Cardiac septum (tissue), 1 donor: ENCODE measurements around the gene ANKRD63. TPM values are rescaled to one million over a fixed set of nuclear protein-coding genes. Genes with fewer than 3 reads are reported as not detected.

Experiments
- DNase-seq: peaks from one replicate; pipeline ENCODE4 v3.0.0-alpha.2; 2020; ENCODE audit warnings: low spot score
- intact Hi-C: fragments of 100-400 bp; cut with DNase I; formaldehyde crosslinking; loops from one replicate; pipeline ENCODE4 v1.14.0; 2022
- total RNA-seq: library from RNA; stranded (reverse); fragmentation: NEBNext Ultra II Directional; extraction: Animal tissue kit (Norgen Biotek cat#: 25700); gene quantifications from one replicate; pipeline ENCODE4 v1.2.1, GENCODE V29; 2021
- donor health status: DM: no; HTN: no; CAD: no.

Gene ANKRD63
- total RNA-seq, 1 donor from 2014 or later: not detected

DNA sequence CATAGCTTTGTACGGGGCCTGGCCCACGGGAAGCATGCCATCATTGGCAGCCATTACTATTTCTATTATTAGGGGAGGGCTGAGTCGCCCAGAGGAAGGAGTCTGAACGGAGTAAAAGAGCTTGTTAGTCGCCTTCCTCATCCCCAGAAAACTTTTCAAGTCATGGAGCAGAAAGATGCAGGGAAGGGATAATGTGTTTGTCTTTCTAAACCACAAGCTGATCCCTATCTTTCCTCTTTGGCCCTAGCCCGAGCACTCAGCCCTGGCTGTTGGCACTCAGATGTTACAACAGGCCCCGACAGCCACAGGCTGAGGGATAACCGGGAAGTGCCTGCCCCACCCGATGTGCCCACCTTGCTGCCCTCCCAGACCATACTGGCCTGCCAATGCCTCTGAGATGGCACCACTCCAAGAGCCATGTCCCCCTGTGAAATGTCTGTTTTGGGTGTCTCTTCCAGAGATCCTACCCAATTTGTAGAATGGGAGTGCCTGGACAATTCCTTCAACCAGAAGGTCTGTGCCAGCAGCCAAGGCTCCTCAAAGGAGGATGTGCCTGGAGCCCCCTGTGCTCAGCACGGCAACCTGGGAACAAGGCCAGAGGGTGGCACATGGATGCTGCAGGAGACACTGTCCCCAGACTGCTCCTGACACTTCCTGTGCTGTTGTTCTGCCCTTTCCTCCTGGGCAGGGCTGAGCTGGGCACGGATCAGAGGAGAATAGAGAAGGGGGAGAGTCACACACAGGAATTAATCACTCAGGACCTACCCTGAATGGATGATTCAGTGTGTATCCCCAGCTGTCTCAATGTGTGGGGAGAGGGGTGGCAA, 33.2 kb downstream of the ANKRD63 start:
- DNase-seq: peak; percentile 62
- intact Hi-C loops: no loop called here

DNA sequence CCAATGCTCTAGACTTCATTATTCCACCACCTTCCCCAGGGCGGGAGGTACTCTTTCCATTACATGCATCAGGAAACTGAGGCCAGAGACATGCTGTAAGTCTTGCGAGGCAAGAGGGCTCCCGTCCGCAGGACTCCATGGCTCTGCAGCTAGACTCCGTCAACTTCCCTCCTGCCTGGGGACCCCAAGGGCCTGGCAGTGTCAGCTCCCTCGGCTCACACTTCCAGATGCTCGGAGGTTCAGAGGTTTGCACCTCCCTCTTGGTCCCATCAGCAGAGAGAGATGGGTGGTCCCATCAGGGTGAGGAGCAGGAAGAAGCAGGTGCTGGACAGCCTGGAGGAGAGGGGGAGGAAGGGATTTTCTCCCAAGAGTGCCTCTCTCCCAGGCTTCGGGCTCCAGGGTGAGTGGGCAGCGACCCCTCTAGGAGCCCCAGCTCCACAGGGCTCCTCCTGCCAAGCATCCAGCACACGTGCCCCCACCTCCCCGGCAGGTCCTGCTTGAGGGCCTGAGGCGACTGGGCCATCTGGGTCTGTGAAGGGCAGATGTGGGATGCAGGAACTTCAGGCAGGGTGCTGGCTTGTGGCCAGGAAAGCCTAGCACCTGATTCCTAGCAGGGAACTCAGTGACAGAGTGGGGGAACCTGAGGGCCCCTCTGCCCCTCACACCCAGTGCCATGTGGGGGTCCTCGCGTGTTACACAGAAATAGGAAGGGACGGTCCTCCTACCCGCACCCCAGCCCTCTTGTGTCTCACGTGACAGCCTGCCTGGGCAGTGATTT, 34.7 kb downstream of the ANKRD63 start:
- intact Hi-C loops: no loop called here
- DNase-seq: peak; percentile 33

DNA sequence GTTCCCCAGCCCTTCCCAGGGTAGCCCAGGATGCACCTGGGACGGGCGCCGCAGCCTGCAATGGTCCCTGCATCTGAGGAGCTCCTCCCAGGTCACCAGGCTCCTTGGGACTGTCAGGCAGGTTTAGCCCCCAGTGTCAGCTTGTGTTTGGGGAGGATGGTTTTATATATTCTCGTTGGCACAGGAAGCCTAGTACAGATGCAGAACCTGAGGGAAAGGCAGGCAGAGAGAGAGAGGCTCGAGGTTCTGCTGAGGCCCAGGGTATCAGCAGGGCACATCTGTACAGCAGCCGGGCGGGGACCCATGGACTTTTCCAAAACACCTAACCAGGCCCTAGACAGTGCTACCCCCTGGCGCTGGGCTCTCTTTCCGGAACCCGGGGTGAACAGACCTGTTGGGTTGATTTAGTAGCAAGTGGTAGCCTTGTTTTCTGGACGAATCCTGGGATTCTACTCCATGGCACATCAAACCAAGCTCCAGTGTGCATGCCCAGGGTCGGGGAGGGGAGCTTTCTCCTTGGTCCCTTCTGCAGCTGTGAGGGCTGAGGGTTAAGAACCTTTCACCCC, 35.4 kb downstream of the ANKRD63 start:
- peak; percentile 70 for DNase-seq
- intact Hi-C loops: no loop called here

DNA sequence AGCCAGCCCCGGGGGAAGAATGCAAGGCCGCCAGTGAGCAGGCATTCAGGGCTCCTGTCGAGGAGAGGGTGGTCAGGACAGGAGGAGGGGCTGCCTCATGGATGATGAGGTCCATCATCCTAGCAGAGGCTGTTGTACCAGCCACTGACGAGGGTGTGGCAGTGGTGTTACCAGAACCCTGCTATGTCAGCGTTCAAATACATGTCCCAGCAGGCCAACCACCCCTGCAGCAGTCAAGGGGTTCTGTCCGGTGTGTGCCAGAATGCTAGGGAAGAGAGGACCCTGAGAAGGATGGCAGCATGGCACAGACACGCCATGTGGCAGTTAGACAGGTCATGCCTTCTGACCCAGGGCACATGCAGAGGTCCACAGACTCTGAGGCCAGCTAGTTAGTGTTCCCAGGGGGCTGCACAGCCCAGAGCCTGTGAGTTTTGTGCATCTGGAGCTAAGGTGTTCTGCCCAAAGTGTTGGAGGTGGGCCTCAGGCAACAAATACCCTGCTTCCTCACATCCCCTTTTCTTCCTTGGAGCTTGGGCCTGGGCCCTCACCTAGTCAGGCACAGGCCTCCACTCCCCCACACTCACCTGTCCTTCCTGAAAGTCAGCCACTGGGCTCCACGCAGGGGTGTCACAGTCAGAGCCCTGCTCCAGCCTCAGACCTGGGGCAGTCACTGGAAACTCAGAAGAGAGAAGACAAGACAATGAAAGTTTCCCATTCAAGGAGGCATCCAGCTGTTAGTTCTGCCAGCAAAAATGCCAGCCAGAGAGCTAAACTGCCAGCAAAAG, 36.2 kb downstream of the ANKRD63 start:
- intact Hi-C loops: no loop called here
- peak; percentile 66 for DNase-seq

DNA sequence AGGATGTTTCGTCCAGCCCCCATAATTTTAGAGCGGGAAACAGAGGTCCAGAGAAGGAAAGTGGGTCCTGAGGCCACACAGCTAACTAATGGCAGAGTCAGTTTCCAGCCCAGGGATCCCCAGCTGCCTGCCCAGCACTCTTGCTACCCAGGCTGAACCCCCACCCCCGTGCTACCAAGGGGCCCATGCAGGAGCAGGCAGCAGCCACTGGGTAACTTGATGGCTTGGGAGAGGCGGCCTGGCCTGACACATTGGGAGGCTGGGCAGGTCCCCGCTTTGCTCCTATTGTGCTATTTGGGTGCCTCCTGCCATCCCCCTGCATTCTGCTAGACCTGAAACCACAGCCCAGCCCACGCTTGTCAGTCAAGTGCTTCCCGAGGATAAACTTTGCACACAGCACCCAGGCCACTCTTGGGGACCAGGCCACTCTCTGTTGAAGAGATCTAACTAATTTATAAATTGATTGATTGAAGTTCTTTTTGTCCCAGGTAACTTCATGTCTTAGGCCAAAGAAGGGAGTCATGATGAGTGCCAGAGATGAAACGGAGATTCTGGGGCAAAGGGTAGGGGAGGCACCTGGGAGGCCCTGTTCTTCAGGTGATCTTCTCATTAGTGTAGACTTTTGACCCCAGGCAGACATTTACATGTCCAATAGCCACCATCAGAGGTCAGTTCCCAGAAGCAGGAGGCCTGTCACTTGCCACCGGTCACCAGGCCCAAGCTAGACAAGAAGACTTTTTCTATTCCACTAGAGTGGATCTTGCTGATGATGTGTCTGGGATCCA, 37.0 kb downstream of the ANKRD63 start:
- intact Hi-C loops: no loop called here
- peak; percentile 62 for DNase-seq

DNA sequence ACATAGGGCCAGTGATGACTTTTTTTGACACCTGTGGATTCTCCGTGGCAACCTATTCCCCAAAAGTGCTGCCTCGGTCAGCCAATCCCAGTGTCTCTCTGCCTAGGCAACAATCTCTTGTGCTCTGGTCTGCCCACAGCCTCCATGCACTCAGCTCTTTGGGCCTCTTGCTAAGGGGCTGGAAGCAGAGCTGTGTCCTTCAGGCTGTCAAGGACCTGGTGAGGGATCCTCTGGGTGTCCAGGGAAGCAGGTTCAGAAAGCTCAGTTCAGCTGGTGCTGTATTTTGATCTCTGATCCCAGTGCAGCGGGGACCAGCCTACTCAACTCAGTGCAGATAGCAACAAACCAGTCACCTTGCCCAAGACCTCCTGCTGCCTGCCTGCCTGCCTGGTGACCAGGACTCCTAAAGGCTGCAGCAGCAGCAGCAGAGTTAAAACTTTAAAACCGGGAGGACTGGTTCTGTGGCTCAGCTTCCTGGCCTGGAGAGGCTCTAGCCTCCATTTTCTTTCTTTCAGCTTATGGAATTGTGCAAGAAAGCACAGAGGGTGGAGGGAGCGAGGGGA, 37.8 kb downstream of the ANKRD63 start:
- intact Hi-C loops: no loop called here
- peak; percentile 51 for DNase-seq

DNA sequence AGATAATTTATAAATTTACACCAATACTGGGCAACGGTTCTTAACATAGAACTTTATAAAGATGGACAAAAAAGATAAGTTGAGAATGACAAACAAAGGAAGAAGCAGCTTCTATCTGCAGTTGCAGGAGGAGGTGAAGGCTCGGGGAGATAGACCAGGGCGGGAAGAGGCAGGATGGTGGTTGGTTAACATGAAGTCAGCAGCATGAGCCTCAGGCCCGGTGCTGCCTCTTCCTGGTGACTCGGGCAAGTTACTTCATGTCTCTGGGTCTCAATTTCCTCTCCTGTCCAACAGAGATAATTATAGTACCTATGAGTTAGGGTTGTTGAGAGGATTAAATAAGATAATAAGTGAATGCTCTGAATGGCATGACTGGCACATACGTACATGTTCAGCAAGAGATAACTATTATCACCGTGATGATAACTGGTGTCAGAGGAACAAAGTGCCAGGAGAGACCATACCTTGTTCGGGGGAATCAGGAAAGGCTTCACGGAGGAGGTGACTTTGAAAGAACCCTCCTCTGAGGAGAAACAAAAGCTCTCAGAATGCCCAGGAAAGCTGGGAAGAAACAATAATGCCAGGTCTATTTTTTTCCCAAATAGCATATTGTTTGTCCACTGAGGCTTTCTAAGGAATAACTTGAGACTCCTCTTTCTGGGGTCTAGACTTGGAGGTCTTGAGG, 39.6 kb downstream of the ANKRD63 start:
- DNase-seq: no peak
- intact Hi-C loops: no loop called here

DNA sequence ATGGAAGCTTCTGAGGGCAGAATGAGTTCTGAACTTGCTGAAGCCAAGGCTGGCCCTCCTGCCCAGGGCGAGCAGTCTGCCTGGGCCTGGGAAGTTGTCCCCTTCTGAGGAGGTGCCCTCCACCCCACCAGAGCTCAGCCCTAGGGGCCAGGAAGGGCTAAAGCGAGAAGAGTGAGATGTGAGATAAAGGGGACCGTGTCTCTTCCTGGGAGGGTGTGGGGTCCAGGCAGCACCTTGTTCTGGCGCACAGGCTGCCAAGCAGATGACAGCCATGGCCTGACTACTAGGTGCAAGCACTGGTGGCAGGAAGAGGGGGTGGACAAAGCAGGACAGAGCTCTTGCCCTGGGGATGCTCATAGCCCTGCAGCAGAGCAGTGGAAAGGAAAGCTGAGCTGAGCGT, 40.3 kb downstream of the ANKRD63 start:
- intact Hi-C loops: no loop called here
- no peak for DNase-seq

DNA sequence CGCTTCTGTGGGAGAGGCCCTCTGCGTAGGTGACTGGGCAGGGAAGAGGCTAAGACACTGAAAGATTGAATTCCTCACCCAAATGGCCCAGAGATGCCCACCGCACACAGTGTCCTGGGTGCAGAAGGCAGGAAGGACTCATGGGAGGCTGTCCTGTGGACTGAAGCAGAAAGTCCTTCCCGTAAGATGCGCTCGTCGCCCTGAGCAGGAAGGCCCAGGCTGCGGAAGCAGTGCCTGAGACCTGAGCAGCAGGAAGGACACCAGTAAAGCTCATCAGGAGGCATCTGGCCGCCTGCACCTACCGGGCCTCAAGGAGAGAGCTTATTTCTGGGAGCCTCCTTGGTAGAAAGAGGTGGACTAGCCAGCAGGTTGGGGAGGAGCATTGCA, 40.7 kb downstream of the ANKRD63 start:
- intact Hi-C loops: no loop called here

DNA sequence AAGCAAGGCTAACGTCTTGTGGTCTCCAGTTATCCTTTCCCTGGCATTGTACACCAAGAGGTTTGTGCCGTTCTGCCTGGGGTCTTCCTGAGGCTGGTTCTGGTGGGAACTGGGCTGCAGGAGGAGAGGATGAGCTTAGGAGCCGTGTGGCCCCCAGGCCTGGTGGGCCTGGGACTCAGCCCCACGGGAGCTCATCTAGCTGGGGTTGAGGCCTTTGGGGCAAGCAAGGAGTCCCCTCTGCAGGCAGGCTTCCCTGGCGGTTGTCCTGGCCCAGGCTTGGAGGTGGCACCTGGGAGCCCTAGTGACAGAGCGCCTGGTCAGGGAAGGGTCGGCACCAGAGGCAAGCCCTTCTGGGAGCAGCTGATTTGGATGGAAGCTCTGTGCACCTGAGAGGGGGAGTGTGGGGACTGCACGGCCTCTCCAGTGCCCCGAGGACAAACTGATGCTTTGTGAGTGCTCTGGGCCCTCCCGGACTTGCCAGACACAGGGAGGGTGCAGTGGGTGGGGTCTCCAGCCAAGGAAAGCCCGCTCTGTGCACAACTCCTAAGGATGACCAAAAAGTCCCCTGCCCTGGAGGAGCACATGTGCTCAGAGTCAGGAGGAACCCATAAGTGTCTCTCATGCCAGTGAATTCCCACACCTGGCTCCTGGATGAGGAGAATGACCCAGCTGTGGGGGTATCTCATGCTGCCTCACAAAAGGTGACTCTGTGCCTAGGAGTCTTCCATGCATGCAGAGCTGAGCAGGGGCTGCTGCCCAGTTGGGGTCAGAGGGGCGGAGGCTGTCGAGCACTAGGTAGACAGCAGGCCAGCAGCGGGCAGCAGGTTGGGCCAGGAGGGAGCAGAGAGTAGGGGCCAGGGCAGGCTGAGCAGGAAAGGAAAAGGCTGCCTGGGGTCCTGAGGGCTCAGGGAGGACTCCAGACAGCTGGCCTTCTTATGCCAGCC, 41.3 kb downstream of the ANKRD63 start:
- no peak for DNase-seq
- intact Hi-C loops: no loop called here

More for the DNA sequence above, 40.7 kb downstream of the ANKRD63 start:
- DNase-seq: peak; percentile 7

DNA sequence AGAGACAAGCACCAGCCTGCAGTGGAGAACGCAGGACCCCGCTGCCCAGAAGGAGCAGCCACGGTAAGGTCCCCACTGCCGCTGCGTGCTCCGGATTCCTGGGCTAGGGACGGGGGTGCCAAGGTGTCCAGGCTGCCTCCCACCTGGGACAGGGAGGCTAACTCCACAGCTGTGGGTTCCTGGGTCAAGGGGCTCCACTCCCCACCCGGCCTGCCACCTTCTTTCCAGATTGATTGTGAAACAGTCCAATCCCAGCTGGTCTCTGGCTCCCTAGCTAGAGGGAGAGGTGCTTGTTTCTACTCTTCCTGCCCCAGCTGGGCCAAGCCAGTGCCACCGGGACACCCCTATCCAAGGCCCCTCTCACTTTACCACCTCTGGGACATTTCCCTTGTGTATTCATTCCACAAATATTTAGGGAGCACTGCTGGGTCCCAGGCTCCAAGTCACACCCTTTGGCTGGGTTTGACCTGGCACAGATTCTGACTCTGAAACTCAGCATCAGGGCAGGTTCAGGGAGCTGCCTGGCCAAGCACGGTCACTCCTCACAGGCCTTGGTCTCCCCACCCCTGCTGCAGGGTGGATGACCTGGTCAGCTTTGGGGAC, 42.1 kb downstream of the ANKRD63 start:
- intact Hi-C loops: no loop called here
- no peak for DNase-seq

DNA sequence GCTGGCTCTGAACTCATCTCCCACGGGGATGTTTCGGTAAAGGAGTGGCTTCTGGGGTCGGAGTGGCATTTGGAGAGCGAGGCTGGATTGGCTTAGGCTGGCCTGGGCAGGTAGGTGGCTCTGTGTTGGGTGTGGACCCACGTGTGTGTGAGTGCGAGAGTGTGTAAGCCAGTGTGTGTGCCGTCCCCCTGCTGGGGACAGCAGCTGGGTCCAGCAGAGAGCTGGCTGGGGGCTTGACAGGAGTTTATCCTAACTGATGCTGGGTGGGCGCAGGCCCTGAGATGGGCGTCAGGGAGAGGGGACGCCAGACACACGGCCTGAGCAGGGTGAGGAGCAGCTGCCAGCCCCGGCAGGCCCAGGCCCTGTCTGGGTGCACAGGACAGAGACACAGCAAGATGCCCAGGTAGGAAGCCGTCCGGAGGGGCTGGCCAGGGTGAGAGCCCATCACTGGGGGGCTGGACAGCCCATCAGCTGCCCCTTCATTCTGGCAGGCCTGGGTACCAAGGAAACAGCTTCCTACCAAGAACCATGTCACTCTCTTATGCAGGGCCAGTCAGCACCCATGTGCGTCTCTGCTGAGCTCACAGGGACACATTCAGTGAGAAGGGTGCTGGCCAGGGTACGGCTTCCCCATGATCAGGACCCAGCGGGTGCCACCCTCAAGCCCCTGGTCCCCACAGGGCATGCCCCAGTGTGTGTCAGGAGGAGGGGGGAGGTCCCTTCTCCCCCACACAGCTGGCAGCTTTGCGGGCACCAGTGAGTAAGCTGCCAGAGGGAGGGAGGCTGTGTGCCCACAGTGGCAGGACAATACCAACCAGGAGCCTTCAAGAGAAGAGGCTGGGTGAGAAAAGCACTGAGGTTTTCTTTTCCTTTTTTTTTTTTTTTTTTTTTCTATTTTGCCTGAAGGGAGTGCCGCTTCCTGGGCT, 42.9 kb downstream of the ANKRD63 start:
- intact Hi-C loops: no loop called here
- no peak for DNase-seq

DNA sequence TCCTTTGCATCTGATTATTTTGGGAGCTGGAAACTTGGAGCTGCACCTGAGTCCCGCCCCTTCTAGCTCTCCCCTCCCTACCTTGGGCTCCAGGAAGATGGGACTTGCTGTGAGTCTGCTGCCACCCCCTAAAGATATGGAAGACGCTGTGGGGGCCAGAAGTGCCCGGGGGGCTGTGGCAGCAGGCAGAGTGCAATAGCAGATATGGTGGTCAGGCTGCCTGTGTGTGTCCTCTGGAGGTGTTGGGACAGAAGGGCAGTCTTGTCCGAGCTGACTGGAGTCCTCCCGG, 43.5 kb downstream of the ANKRD63 start:
- no peak for DNase-seq
- intact Hi-C loops: no loop called here

DNA sequence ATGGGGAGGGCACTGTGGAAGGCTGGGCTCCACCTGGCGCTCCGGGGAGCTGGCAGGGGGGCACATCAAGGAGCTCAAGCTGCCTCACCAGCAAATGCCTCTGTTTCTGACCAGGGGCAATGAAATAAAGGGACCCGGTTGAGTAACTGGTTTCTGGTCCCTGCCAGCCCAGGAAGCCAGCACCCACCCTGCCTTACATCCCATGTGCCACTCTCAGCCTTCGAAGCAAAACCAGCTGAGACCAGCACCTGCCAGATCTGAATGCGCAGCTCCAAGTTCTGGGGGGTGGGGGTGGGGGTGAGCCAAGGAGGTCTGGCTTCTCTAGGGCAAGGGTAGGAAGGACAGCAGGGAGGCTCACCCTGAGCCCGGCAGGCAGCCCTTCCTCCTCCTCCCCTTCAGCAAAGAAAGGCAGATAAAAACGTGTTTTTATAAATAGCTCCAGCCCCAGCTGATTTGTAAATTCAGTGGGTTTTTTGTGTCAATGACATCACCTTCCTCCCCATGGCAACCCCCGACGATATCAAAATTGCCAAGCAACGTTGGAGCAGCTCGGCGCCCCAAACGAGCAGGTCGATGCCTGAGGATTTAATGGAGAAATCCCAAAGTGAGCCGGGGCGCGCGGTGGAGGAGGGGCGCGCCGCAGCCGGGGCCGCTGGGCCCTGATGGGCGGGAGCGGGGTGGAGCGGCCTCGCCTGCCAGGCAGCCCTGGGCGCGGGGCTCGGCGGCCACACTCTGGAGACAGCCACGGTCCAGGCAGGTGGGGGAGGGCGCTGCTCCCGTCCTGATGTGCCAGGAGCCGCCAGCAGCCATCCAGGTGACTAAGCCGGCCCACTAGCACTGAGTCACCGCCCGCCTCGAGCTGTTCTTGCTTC, 44.1 kb downstream of the ANKRD63 start, which contains the start of gene PAK6:
Gene PAK6 (plus strand): TSS at position 532 of the 872 bp plus-strand sequence. CDS start 25,723 bp downstream, outside the sequence.
- intact Hi-C loops: no loop called here
- no peak for DNase-seq
